ENCODE measurements around the gene CDKN2AIPNL. TPM values are rescaled to one million over a fixed set of nuclear protein-coding genes. Genes with fewer than 3 reads are reported as not detected.
A peak's percentile ranks its signal among the peaks of the same experiment; 100 is the strongest.

The CDKN2AIPNL gene
- total and polyA plus RNA-seq, 2 of the 13 experiments (the other 11 are each of a cell fraction or from before 2014, with no cell fraction given): 17.4 to 46.5 TPM

DNA sequence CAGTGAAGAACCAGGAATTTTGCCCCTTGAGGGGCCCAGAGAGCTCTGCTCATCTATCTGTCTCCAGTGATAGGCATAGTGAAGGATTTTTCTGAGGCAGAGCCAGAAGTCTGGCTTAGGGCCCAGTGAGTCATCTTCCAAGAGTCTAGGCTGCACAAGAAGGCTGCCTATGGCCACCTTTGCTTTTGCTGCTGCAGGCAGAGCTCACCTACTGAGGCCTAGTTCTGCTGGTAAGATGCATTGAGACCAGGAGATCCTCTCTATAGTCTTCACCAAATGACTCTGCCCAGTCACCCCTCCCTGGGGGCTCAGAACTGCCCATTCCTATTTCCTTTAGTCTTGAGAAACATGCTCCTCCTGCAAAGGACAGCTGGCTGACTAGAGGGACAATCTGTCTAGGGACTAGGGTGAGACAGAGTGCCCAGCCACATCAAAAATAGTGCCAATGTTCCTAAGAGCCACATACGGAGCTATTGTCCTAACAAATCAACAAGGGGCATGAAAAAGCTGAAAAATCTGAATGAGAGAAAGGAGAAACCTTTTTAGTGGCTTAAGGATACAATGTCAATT lies 40.3 kb upstream of the CDKN2AIPNL start:
- FAIRE-seq (no peak), ATAC-seq (peak; percentile 14; the same call in 1 of the 3 replicates), DNase-seq (ENCODE audit: low spot score) (no peak)
- no peak overlapping the region for H3K27ac ChIP-seq (ENCODE audit: extremely low read length, insufficient read depth, low read length)
- H2AFZ ChIP-seq (ENCODE audit: low read length): no peak overlapping the region
- H3K79me2 ChIP-seq (ENCODE audit: insufficient read depth, low read length): no peaks in the 10 kb centered on the region
- ChIA-PET CTCF (ENCODE audit: low intra/inter-chr PET ratio, low total read pairs) (no interaction called here), POLR2A (interaction anchor here (1.0 to 1.6 kb wide), 4 partner anchors 14 to 60 kb away, joined by 3 to 10 read pairs (median 4); no protein-coding TSS in a partner anchor)
- intact Hi-C loops (cut with micrococcal nuclease; ENCODE audit: unreplicated experiment): no loop called here
- H3K4me2 ChIP-seq (ENCODE audit: low read depth, low read length): no peak overlapping the region
- no peaks in the 10 kb centered on the region for H3K9me3 ChIP-seq (ENCODE audit: low read length)
- no peaks in the 10 kb centered on the region for H4K20me1 ChIP-seq (ENCODE audit: insufficient read depth, low read length)
- TF ChIP-seq FOSL2 (CRISPR knock-in tag; IDR thresholded peaks at IDR 0.05) (peak; percentile 36; the same call in 1 of the 2 replicates), ZNF138 (CRISPR knock-in tag; IDR thresholded peaks at IDR 0.05; ENCODE audit: low read depth) (no peak), ZNF670 (CRISPR knock-in tag; IDR thresholded peaks at IDR 0.05; ENCODE audit: borderline replicate concordance) (no peak), SIN3B (IDR thresholded peaks at IDR 0.05; ENCODE audit: low read length) (no peak), ZNF788 (CRISPR knock-in tag; IDR thresholded peaks at IDR 0.05; ENCODE audit: borderline replicate concordance) (no peak)
- 44% methylated on average over 1 of the region's 1 CpG for WGBS (ENCODE audit: low lambda C conversion rate)
- H3K4me1 ChIP-seq (ENCODE audit: insufficient read depth, low read length): peaks cover 29% of the 10 kb centered on the region
- H3K36me3 ChIP-seq (replicated peaks in 1 of 2; ENCODE audit: control insufficient read depth in 1 of 2, insufficient read depth in 2 of 2, low read length in 2 of 2): no peaks in the 10 kb centered on the region
- H3K4me3 ChIP-seq (replicated peaks in 1 of 3; ENCODE audit: insufficient read depth in 1 of 3, low read depth in 2 of 3, low read length in 3 of 3): no peak overlapping the region
- in situ Hi-C loops (cut with HindIII; ENCODE audit: extremely low pct_ligation_motif_present, low pct_unique_long_range_greater_than_20kb): no loop called here
- H3K27me3 ChIP-seq (ENCODE audit: control insufficient read depth in 1 of 2, insufficient read depth in 2 of 2, low read length in 2 of 2): peaks cover 1 to 6% of the 10 kb centered on the region in 2 experiments; a peak in 1 of 5 replicates
- no TSS peak for BruUV-seq (replicated peaks)
- no peak overlapping the region for H3K9ac ChIP-seq (ENCODE audit: insufficient read depth, low read depth, low read length)

DNA sequence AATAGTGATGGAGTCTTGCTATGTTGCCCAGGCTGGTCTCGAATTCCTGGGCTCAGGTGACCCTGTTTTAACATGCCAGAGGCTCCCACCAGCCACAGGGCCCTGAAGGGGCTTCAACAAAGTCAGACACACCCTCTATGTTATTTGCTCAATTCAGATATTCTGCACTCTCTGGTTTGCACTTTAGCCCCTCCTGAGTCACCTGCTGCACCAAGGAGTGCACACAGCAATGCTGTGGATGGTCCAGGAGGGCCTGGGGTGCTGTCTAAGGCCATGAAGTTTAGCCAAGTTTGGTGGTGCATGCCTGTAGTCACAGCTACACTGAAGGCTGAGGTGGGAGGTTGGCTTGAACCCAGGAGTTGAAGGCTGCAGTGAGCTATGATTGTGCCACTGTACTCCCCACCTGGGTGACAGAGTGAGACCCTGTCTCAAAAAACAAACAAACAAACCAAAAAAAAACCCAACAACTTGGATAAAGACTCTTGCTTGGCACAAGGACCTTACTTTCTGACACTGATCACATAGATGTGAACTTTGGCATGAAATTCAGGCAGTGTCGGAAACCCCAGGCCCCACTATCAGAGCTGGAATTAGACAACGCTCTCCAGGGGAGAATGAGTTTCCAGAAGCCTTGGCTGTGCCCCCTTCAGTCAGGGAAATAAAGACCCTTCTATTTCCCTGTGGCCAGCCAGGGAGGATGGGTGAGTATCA lies 39.7 kb upstream of the CDKN2AIPNL start:
- Histone ChIP-seq H4K20me1 (ENCODE audit: insufficient read depth, low read length) (no peaks in the 10 kb centered on the region), H2AFZ (ENCODE audit: low read length) (no peak overlapping the region), H3K9ac (ENCODE audit: insufficient read depth, low read depth, low read length) (no peak overlapping the region), H3K4me1 (ENCODE audit: insufficient read depth, low read length) (peaks cover 36% of the 10 kb centered on the region), H3K27me3 (ENCODE audit: control insufficient read depth in 1 of 2, insufficient read depth in 2 of 2, low read length in 2 of 2) (peaks cover 1 to 6% of the 10 kb centered on the region in 2 experiments; a peak in 1 of 5 replicates), H3K27ac (ENCODE audit: extremely low read length, insufficient read depth, low read length) (no peak overlapping the region), H3K79me2 (ENCODE audit: insufficient read depth, low read length) (no peaks in the 10 kb centered on the region), H3K4me2 (ENCODE audit: low read depth, low read length) (peak overlapping the region; percentile 23; the same call in 1 of the 2 replicates), H3K36me3 (replicated peaks in 1 of 2; ENCODE audit: control insufficient read depth in 1 of 2, insufficient read depth in 2 of 2, low read length in 2 of 2) (no peaks in the 10 kb centered on the region), H3K9me3 (ENCODE audit: low read length) (no peaks in the 10 kb centered on the region), H3K4me3 (replicated peaks in 1 of 3; ENCODE audit: insufficient read depth in 1 of 3, low read depth in 2 of 3, low read length in 3 of 3) (no peak overlapping the region)
- DNase-seq (ENCODE audit: low spot score) (no peak), ATAC-seq (peak; percentile 54), FAIRE-seq (no peak)
- ChIA-PET CTCF (ENCODE audit: low intra/inter-chr PET ratio, low total read pairs) (no interaction called here), POLR2A (interaction anchor here (1.0 to 1.6 kb wide), 5 partner anchors 15 to 61 kb away, joined by 3 to 10 read pairs (median 3); no protein-coding TSS in a partner anchor)
- WGBS (ENCODE audit: low lambda C conversion rate): 4% methylated on average over 3 of the region's 3 CpGs
- intact Hi-C loops (cut with micrococcal nuclease; ENCODE audit: unreplicated experiment): no loop called here
- TF ChIP-seq ZNF121 (CRISPR knock-in tag; IDR thresholded peaks at IDR 0.05) (peak; percentile 62; the same call in 1 of the 2 replicates), ISL2 (CRISPR knock-in tag; IDR thresholded peaks at IDR 0.05) (no peak), ZNF629 (CRISPR knock-in tag; conservative IDR thresholded peaks at IDR 0.05) (no peak), ZEB1 (IDR thresholded peaks at IDR 0.05; ENCODE audit: insufficient replicate concordance, low read depth) (no peak), ZNF704 (CRISPR knock-in tag; IDR thresholded peaks at IDR 0.05; ENCODE audit: borderline replicate concordance) (no peak)
- in situ Hi-C loops (cut with HindIII; ENCODE audit: extremely low pct_ligation_motif_present, low pct_unique_long_range_greater_than_20kb): no loop called here
- no TSS peak for BruUV-seq (replicated peaks)

All from HepG2 (cell line).